ENCODE measurements around the gene MYOT. TPM values are rescaled to one million over a fixed set of nuclear protein-coding genes. Genes with fewer than 3 reads are reported as not detected.

The MYOT gene
- total and polyA plus RNA-seq, 7 donors = 3.2 to 40.0 (median 20.7) TPM

- 88 to 89% methylated on average over 3 of the region's 3 CpGs for WGBS, 2 donors
- H3K9me3 ChIP-seq = no peaks in the 10 kb centered on the region
- H3K36me3 ChIP-seq = no peaks in the 10 kb centered on the region
- H3K4me3 ChIP-seq = no peak overlapping the region
- no peak for DNase-seq
- H3K4me1 ChIP-seq = peaks cover 0 to 64% (median 13%) of the 10 kb centered on the region in 4 donors
- no peaks in the 10 kb centered on the region for H3K27me3 ChIP-seq
- intact Hi-C loops (cut with DNase I) = no loop called here
- TF ChIP-seq POLR2AphosphoS5 (IDR thresholded peaks at IDR 0.05) = peak in 1 of 4 donors; percentile 6
- peak in 3 of 4 experiments; percentile 15 to 26 (median 17) for TF ChIP-seq CTCF (IDR thresholded peaks at IDR 0.05)
- TF ChIP-seq POLR2A (IDR thresholded peaks at IDR 0.05) = no peak
- H3K27ac ChIP-seq = peak overlapping the region in 2 of 4 donors; percentile 42 to 75
These were observed 36.1 kb upstream of the MYOT start for GRCh38 chr5:137831526-137831925.

GRCh38 chr5:137832416-137832815 lies 35.2 kb upstream of the MYOT start:
- 90 to 91% methylated on average over 1 of the region's 1 CpG for WGBS, 2 donors
- Histone ChIP-seq H3K27ac (peak overlapping the region in 2 of 4 donors; percentile 42 to 75), H3K4me1 (peaks cover 0 to 73% (median 22%) of the 10 kb centered on the region in 4 donors), H3K9me3 (no peaks in the 10 kb centered on the region), H3K36me3 (no peaks in the 10 kb centered on the region), H3K27me3 (no peaks in the 10 kb centered on the region), H3K4me3 (no peak overlapping the region)
- intact Hi-C loops (cut with DNase I) = no loop called here
- no peak for DNase-seq
- no peak for TF ChIP-seq POLR2A (IDR thresholded peaks at IDR 0.05)
- no peak for TF ChIP-seq EP300 (IDR thresholded peaks at IDR 0.05)
- no peak for TF ChIP-seq CTCF (IDR thresholded peaks at IDR 0.05)
- TF ChIP-seq POLR2AphosphoS5 (IDR thresholded peaks at IDR 0.05) = no peak

- Histone ChIP-seq H3K4me1 (peaks cover 0 to 77% (median 28%) of the 10 kb centered on the region in 4 donors), H3K4me3 (no peak overlapping the region)
- TF ChIP-seq POLR2A (IDR thresholded peaks at IDR 0.05) = no peak
- TF ChIP-seq CTCF (IDR thresholded peaks at IDR 0.05) = no peak
- peak in 2 of 4 donors; percentile 8 to 36 for TF ChIP-seq EP300 (IDR thresholded peaks at IDR 0.05)
- TF ChIP-seq POLR2AphosphoS5 (IDR thresholded peaks at IDR 0.05) = peak in 3 of 4 donors; percentile 70 to 84 (median 78)
These were observed 34.2 kb upstream of the MYOT start for GRCh38 chr5:137833463-137833862.

GRCh38 chr5:137834498-137835049 lies 33.1 kb upstream of the MYOT start:
- Histone ChIP-seq H3K9me3 (no peaks in the 10 kb centered on the region), H3K4me3 (no peak overlapping the region), H3K27me3 (no peaks in the 10 kb centered on the region), H3K4me1 (peaks cover 0 to 76% (median 28%) of the 10 kb centered on the region in 4 donors), H3K27ac (peak overlapping the region in 1 of 4 donors; percentile 75), H3K36me3 (no peaks in the 10 kb centered on the region)
- 77 to 82% methylated on average over 4 of the region's 4 CpGs for WGBS, 2 donors
- intact Hi-C loops (cut with DNase I) = no loop called here
- no peak for DNase-seq
- TF ChIP-seq CTCF (IDR thresholded peaks at IDR 0.05) (no peak), POLR2A (IDR thresholded peaks at IDR 0.05) (no peak), POLR2AphosphoS5 (IDR thresholded peaks at IDR 0.05) (no peak), EP300 (IDR thresholded peaks at IDR 0.05) (no peak)

More at GRCh38 chr5:137833463-137833862, 34.2 kb upstream of the MYOT start:
- intact Hi-C loops (cut with DNase I) = no loop called here
- Histone ChIP-seq H3K27ac (peak overlapping the region in 2 of 4 donors; percentile 42 to 75), H3K27me3 (no peaks in the 10 kb centered on the region), H3K36me3 (no peaks in the 10 kb centered on the region), H3K9me3 (no peaks in the 10 kb centered on the region)
- 61 to 66% methylated on average over 1 of the region's 1 CpG for WGBS, 2 donors
- no peak for DNase-seq
